H1 (cell line): ENCODE results near the gene CYB561D2. TPM values are rescaled to one million over a fixed set of nuclear protein-coding genes. Genes with fewer than 3 reads are reported as not detected.

Source experiments
- BACH1 ChIP-seq: IDR thresholded peaks from 2 replicates; pipeline ENCODE4 v1.6.1; 2012; ENCODE audit warnings: low read length, improper control_type of control experiment
- CBX8 ChIP-seq: fragments of 300-800, 300-1000 bp; sonication (generic); IDR thresholded peaks from 2 replicates; pipeline ENCODE4 v1.7.1; 2016; ENCODE audit warnings: low read depth, low read length, borderline replicate concordance
- CHD7 ChIP-seq: fragments of 300-600 bp; sonication (generic); IDR thresholded peaks from 2 replicates; pipeline ENCODE4 v1.7.1; 2012; ENCODE audit warnings: low read length, moderate library complexity, mild to moderate bottlenecking, inconsistent platforms; ENCODE audit not compliant: insufficient replicate concordance
- EGR1 ChIP-seq: IDR thresholded peaks from 2 replicates; pipeline ENCODE4 v1.6.1; 2011; ENCODE audit warnings: low read depth, low read length, borderline replicate concordance
- GTF2F1 ChIP-seq: IDR thresholded peaks from 2 replicates; pipeline ENCODE4 v1.6.1; 2012; ENCODE audit warnings: low read depth, low read length, improper control_type of control experiment, borderline replicate concordance
- JUN ChIP-seq: IDR thresholded peaks from 2 replicates; pipeline ENCODE4 v1.6.1; 2011; ENCODE audit warnings: low read depth, mild to moderate bottlenecking, improper control_type of control experiment, low read length
- PHF8 ChIP-seq: fragments of 200-600 bp; sonication (generic); conservative IDR thresholded peaks from 2 replicates; pipeline ENCODE4 v1.7.1; 2012; ENCODE audit warnings: low read depth, mild to moderate bottlenecking, inconsistent platforms, low read length, moderate library complexity
- RAD21 ChIP-seq, 2 experiments: IDR thresholded peaks in 1 of 2; conservative IDR thresholded peaks in 1 of 2; 2 replicates each; pipeline ENCODE4 v1.6.1; 2011; ENCODE audit warnings: low read depth in 2 of 2, low read length in 2 of 2, improper control_type of control experiment in 1 of 2, inconsistent platforms in 1 of 2, mild to moderate bottlenecking in 1 of 2, moderate library complexity in 1 of 2
- polyA plus RNA-seq, 7 experiments: library from polyadenylated mRNA; depleted of rRNA in 3 of 7; stranded (reverse) in 5 of 7; unstranded in 2 of 7; fragments of >200 nt in 5 of 7; fragments of 200-250 nt in 2 of 7; gene quantifications; 1 replicate in 5 of 7; 2 replicates in 1 of 7; 4 replicates in 1 of 7; pipeline versions ENCODE4 v1.2.1 to v1.2.3, GENCODE V29; 2011 to 2013; ENCODE audit warnings: missing spikeins in 2 of 7, mixed read lengths in 2 of 7
- total RNA-seq: library from RNA; stranded (reverse); fragmentation: NEBNext Ultra II Directional; extraction: Animal tissue kit (Norgen Biotek cat#: 25700); gene quantifications from 2 replicates; pipeline ENCODE4 v1.2.1, GENCODE V29; 2021
- TF ChIP-seq, protein P1 (sequence below): IDR thresholded peaks from 2 replicates; pipeline ENCODE4 v1.6.1; 2012; ENCODE audit warnings: inconsistent platforms

CYB561D2 gene
- total and polyA plus RNA-seq, 2 of the 8 experiments (the other 6 are each of a cell fraction or from before 2014, with no cell fraction given): 9.8 to 34.0 TPM

DNA sequence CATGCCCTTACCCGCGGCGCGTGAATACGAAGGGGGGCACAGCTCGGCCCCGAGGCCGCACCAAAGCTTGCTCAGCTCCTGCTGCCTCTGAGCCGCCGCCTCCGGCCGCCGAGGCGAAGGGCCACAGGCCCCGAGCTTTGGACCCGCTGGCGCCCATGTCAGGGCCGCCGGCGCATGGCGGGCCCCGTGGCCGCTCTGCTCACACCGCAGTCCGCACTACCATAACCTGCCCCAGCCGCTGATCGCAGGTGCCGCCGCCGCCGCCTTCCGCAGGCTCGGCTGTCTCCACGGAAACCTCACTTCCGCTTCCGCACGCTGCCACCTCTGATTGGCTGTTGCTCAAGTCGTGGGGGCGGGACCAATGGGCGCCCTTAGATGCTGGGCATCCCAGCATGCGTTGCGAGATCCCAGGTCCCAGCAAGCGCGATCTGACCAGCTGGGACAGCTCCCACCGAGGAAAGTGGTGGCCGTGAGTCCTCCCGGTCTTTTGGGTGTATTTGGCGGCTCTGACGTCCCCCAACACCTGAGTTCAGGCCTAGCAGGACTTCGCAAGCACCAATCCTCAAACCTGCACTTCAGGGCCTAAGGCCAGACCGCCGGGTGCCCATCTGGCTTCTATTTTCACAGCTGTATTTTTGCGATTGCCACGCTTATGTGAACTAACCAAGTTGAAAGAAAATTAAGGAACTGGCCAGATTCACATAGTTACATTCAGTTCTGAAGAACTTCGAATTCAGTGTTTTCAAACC, 22.5 kb upstream of the CYB561D2 start, which contains the start of gene TUSC2 (continued):
- TF ChIP-seq CHD7 (no peak), EGR1 (no peak), PHF8 (peak; percentile 85), RAD21 (IDR thresholded peaks at IDR 0.05 in 1 of 2, conservative IDR thresholded peaks at IDR 0.05 in 1 of 2; ENCODE audit: low read depth in 2 of 2, low read length in 2 of 2) (no peak), JUN (no peak), GTF2F1 (no peak), BACH1 (no peak), CBX8 (no peak)
- TF ChIP-seq, protein P1, sequence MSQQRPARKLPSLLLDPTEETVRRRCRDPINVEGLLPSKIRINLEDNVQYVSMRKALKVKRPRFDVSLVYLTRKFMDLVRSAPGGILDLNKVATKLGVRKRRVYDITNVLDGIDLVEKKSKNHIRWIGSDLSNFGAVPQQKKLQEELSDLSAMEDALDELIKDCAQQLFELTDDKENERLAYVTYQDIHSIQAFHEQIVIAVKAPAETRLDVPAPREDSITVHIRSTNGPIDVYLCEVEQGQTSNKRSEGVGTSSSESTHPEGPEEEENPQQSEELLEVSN: no peak
